GM18520 (cell line): Measurements from ENCODE around the gene HS6ST2.
"Not testable (repeated sequence)": the region's sequence is repeated elsewhere in the genome, so short reads cannot be mapped to it uniquely, and the experiment has no call there.

Experiments
- ATAC-seq: cut with Tn5 transposase; IDR thresholded peaks from one replicate; pipeline ENCODE4 v1.9.1; 2021; ENCODE audit not compliant: unreplicated experiment

HS6ST2 gene

DNA sequence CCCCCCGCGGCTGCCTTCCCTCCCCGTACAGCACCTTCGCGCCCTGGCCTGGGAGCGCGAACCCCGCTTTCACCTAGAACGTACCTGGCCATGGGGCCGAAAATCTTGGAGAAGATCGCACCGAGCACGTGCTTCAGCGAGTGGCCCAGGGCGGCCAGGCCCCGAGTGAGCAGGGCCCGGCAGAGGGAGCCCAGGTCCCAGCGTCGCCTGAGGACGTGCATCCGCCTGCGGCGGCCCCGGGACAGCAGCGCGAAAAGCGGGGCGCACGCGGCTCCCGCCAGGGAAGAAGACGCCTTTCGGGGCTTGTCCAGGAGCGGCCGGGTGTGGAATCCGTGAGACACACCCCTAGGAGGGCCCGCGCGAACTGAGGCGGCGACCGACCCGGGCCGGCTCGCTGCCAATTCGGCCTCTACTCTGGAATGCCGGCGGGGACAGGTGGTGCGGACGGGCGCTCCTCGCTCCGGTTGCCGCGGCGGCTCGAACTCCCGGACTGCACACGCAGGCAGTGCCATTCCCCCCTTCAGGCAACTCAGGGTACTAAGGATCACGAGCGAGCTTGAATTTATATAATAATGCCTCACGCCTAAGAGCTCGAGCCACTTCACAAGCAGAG lies at the start of gene HS6ST2:
HS6ST2 (minus strand) TSS at position 539 of the 613 bp plus-strand sequence.
- no peak for ATAC-seq

DNA sequence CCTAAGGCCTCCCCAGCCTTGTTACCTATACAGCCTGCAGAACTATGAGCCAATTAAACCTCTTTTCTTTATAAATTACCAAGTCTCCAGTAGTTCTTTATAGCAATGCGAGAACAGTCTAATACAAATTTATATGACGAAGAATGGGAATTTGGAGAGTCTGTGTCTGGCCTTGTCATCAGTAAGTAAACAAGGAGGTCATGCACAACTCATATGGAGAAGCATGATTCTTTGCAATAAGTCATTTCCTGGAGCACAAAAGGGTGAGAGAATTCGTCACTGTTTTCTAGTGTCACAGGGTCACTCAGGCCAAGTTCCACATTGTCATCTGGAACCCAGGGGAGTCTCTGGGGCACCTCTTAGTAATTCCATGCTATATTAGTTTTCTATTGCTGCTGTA lies 49.0 kb upstream of the HS6ST2 start:
- ATAC-seq: no peak

DNA sequence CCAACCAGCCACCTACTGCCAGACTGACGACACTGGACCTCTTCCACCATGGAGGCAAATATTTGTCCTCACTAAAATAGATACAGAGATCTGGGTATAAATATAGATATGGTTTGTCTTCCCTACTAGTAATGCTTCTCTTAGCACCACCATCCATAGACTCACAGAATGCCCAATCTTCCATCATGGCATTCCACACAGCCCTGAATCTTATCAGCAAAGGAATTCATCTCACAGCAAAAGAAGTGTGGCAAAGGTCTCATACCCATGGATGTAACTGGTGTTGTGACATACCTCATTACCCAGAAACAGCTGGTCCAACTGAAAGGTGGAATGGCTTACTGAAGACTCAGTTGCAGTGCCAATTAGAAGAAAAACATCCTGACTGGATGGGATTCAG lies 47.2 kb upstream of the HS6ST2 start:
- no peak for ATAC-seq

DNA sequence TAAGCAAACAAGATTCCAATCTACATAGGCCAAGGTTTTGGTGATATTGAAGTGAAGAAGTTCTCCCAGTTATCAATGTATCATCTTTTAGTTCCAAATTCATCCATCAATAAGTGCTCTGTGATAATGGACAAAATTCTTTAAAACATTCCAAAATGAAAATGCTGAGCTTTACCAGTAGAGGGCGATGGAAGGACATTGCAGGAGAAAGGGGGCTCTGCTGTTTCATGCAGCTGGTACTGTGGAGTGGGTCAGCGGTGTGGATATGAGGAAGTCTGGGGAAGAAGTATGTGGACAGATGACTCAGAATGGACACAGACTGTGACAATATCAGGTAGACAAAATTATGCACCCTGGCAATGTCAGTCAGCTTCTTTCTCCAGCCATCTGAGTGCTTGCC lies 46.6 kb upstream of the HS6ST2 start:
- no peak for ATAC-seq

DNA sequence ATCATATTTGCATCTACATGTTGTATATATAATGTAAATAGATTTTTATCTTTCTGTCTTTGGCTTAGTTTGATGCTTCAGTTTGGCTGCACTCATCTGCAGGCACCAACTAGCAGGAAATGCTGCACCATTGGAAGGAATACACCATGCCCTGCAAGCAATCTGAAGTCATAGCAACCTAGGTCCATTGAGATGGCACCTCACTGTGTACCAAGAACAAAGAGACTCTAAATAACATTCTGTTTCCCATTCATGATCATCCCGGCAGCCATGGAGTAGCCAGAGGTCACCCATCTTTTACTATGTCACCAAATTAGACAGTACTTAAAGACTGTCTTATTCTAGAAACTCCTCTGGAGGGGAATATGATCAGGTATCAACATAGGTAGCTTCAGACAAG lies 40.8 kb upstream of the HS6ST2 start:
- ATAC-seq: no peak

DNA sequence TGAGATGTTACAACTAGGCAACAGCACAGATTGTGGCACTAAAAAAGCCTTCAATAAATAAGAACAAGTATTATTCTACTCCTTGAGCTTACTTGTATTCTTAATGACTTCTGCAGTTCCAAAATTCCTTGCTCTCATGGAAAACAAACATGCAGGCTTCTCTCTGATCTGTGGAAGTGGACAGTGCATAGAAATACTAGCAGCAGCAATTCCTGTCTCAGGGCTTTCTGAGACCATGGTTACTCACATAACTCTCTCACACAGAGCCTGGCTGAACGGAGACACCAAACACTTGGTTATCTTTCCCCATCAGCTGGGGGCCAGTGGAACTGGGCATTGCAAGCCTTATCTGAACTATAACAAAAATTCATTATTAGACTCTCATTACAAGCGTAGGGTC lies 32.4 kb upstream of the HS6ST2 start:
- no peak for ATAC-seq

DNA sequence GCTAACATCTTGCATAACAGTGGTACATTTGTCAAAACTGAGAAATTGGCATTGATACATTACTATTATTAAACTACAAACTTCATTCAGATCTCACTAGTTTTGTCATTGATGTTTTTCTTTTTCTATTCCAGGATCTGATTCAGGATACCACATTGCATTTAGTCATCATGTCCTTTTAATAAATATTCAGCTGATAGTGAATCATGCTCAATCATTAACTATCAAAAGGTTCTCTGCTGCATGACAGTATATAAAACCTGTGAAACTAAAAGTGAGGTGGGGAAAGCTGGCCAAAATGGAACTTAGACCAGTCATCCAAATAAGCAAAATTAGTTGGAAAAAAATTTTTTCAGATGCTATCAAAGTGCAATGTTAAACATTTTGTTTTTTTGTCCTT lies 28.1 kb upstream of the HS6ST2 start:
- no peak for ATAC-seq

DNA sequence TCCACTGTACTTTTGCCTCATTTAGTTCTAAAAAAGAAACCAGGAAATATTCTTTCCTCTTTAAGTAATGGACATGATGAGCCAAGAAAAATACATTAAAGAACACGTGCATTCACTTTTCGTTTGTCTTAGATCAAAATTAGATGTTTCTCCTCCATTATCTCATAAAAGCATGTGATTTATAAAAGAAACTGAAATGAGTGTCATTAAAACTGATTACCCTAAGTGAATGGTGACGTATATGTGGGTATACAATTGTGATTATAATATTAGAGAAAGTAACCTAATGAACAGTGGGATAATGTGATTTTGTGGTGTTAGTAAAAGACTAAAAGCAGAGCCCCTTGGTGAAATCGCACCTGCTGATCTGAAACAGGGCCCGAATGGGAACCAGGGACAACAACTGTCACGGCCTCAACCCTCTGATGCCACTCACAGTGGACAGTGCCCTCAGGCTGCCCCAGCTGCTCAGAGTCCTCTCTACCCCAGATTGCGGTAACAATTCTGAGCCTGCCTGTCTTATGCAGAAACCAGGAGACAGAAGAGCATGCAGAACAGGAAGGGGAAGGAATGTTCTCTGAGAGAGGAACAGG lies 25.7 kb upstream of the HS6ST2 start:
- ATAC-seq: no peak

DNA sequence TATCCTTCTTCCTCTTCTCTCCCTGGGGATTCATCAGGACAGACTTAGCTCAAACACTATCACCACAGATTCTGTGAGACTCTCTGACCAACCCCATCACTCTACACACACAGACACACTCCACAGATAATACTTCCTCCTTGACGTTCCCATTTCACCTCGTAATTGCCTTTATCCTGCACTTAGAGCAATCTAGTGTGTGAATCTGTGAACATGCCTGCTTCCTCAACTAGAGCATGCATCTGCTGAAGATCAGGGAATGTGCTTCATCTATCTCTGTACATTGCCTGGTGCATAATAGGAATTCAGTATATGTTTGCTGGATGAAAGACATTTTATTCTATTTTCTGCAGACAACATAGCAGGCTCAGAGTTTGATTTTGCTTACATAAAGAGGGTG lies 25.1 kb upstream of the HS6ST2 start:
- ATAC-seq: no peak

DNA sequence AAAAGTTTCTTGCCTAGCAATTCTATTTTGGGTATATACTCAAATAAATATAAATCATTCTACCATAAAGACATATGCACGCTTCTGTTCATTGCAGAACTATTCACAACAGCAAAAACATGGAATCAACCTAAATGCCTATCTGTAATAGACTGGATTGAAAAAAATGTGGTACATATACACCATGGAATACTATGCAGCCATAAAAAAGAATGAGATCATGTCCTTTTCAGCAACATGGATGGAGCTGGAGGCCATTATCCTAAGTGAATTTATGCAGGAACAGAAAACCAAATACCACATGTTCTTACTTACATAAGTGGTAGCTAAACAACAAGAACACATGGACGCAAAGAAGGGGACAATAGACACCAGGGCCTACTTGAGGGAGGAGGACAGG lies 21.6 kb upstream of the HS6ST2 start:
- not testable (repeated sequence) for ATAC-seq

DNA sequence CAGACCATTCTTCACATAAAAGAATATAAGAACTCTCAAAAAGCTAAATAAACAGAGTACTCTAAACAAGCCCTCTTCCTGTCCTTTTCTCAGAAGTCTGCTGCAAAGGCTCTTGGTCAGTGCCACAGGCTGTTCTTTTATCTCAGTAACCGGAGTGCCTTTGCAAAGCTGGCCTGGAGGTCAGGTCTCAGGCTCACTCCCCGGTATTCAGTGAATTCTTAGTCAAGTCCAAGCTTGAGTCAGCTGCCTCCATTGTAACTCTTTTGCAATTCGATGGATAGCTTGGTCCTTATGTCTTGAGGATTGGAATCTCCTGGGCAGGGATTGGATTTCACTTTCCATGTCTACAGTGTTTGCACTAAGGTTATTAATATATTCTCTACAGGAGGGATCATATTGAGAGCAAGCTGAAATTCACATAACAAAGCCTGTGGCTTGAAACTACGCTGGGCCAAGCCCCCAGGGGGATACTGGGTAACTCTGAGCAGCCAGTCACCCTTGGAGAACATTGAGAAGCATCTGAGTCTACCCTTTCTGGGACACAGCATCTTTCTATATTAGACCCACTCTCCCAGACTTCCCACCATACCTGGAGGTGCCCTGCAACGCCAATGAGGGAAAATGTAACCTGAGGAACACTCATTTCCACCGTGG lies 10.0 kb upstream of the HS6ST2 start:
- ATAC-seq: no peak

DNA sequence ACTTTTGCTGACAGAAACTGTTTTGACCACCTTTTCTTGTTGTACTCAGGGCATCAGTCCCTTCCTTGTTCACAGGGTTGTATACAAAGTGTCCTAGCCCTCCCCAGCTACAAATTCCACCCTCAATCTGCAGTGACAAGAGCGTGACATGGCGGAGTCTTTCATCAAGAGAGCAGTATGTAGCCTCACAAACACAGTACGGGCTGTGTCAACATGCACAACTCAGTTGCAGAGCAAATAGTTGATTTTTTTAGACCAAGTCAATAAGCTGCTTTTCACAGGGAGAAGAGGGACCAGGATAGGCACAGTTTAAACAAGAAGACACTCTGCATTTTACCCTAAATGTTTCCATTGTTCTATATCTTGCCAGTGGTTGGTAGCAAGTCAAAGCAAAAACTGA lies 8.6 kb upstream of the HS6ST2 start:
- ATAC-seq: no peak

DNA sequence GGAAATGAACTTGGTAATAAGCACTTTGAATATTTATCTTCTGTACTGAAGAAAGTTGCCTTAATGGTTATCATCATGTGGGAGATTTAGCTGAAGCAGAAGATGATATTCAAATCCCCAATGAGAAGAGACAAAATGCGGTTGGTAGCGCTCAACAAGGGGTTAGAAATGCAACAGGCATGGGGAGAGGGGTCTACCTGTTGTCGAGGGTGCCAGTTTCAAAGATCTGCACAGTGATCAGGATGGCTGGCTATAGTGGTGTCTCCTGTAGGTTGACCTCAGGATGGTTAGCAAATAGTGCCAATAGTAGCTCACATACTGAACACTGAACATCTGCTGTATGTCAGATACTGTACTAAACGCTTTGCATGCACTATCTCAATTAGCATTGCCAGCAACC lies 7.0 kb upstream of the HS6ST2 start:
- ATAC-seq: no peak

DNA sequence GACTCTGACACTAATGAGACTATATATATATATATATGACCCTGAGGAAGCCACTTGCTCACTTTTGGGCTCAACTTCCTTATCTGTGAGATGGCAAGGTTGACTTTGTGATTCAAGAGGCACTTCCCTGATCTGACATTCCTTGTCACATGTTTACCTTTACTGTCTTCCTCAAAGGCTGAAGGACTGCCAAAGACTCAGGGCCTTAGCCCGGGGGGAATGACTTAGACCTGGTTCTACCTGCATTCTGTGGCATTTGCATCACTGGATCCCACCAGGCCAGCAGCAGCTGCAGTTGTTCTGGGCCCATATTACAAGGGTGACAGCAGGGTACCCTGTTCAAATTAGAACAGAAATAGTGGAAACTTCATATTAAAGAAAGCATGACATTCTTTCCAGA lies 3.1 kb upstream of the HS6ST2 start:
- no peak for ATAC-seq

DNA sequence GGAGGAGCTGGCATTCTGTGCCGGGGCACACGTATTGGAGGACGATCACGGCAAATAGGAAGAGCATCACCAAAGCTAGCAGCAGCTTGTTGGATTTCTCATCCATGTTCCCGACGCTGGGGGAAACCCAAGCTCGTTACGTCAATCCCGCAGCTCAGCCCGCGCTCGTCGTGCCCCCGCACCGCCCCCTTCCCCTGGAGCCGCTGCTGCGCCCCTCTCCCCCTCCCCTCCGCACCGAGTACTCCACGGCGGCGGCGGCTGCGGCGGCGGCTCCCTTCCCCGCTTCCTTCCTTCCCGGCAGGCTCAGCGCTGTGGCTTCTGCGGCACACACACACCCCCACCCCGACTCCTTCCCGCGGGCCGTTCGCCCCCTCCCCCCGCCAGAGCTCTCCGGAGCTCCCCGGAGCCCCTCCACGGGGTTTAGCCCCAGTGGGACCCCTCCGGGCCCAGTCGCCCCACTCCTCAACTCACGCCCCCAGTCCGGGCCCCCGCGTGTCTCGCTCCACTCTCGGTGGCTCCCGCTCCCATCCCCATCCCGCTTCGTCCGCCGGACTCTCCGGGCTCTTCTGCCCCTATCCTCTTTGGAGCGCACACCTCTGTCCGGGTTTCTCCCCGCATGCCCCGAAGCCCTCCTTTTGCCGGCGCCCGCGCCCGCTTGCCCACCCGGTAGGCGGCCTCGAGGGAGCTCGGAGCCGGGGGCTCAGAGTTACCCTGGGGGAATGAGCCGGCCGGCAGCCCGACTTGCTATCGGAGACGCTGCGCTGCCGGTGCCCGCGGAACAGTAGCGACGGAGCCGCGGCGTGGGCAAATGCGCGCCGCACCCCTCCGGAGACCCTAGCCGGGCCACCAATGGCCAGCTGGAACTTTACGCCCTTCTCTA lies 978 bp downstream of the HS6ST2 start:
- no peak for ATAC-seq

DNA sequence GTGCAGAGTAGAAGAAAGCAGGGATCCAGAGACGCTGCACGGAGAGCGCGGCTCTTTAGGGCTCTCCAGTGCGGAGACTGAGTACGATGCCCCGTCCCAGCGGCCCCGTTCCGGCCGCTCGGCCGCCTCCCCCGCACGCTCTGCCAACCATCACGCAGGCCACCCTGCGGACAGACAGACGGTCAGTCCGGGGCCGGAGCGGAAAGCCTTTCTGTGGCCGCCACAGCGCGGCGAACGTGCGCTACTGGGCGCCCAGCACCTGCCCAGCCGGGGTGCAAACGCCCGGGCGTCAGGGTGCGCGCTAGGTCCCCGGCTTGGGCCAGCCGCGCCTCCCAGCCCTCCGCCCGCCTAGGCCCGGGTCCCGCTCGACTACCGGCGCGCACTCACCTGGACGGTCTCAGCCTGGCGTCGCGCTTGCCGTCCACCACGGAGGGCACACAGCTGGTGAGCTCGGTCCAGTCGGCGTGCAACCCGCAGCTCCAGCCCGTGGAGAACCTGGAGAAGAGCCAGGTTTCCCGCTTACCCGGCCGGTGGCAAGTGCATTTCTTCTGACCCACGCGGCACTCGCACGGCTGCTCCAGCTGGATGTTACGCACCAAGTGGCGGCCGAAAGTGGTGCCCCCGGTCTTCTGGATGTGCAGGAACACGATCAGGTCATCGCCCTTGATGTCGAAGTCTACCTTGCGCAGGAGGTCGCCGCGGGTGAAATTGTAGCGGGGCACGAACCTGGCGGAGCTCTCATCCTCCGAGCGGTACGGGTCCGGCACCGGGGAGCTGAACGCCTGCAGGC lies 1.8 kb downstream of the HS6ST2 start:
- no peak for ATAC-seq

DNA sequence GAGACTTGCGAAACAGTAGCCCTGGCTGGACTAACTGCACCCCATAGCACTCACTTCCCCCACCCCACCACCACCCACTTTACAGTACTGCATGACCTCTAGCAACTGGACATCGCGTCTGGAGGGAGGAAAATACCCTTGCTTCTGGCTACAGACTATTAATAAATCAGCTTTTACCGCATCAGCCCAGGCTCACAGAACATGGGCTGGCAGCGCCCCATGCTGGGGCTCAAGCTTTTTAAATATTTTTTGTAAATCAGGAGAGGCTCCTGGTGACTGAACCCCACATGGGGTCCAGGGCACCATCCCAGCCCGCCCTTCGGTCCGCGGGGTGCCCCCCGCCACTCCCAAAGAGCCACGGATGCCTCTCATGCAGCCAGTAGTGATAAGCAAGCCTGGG lies 2.7 kb downstream of the HS6ST2 start:
- no peak for ATAC-seq

DNA sequence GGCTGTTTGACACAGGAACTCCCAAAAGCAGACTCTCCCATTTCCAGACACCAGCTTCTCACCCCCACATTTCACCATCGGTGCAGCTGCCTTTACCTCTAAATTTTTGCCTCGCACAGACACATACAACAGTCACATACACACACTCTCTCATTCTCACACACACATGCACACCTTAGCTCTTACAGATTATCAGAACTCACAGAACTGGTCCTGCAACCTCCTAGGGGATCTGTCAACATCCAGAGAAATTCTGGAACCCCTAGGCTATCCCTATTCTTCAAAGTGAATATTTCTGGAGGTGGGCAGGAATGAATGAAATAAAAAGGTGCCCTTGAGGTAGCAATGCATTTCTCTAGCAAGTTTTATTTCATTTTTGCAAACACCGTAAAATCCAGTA lies 4.1 kb downstream of the HS6ST2 start:
- no peak for ATAC-seq

DNA sequence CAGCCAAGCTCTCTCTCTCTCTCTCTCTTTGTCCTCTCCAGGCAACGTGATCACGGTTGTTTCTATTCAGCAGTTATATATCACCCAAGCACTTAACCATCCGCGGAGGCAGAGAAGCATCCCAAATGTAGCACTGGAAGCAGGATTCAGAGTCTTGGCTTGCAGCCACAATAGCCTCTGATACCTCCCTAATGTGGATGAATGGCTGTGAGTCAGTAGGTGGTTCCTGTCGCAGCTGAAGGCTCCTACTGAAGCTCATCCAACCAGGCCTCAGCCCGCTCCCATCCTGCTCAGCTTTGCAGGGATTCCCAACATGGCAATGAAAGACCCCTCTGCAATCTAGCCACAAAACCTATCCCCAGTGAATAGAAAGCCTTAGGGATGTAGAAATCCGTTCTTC lies 5.1 kb downstream of the HS6ST2 start:
- ATAC-seq: no peak

DNA sequence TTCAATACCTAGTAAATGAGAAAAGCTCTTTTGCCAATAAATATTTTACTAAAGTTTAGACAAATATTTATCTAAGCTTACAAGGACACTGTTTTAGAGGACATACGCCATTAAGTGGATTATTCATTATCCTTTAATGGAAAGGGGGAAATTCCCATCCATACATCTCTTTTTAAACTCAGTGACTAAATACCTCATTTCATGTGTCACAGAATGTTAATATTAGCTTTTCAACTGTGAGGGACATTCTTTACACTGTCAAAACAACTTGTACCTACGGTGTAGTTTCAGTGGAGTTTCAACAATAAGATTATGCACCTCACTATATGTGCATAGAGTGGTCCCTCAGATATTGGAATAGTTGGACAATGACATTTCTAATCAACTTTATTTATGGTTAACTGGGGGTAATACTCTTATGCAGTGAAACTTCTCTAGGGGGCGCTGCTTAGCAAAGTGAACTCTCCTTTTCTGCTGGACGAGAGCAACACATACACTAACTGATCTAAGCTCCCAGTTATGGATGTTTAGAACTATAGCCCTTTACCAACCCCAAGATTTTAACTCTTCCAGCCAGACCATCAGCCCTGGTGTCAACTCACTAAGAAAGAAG lies 9.7 kb downstream of the HS6ST2 start:
- ATAC-seq: no peak
